WTC11 (cell line): ENCODE data around the gene GSG1L.

ENCODE experiments used
- ESRRA ChIP-seq: sonication (generic); formaldehyde crosslinking; IDR thresholded peaks from 2 replicates; pipeline ENCODE4 v1.8.1; 2022; ENCODE audit warnings: mild to moderate bottlenecking, missing genetic modification reagents, borderline replicate concordance
- ETV6 ChIP-seq: sonication (generic); formaldehyde crosslinking; IDR thresholded peaks from 2 replicates; pipeline ENCODE4 v1.8.1; 2022; ENCODE audit warnings: mild to moderate bottlenecking, missing genetic modification reagents
- NFE2L1 ChIP-seq: sonication (generic); formaldehyde crosslinking; IDR thresholded peaks from 2 replicates; pipeline ENCODE4 v1.8.1; 2023; ENCODE audit warnings: missing genetic modification reagents
- SOX15 ChIP-seq: fragments of 250-450 bp; sonication (Bioruptor Pico); IDR thresholded peaks from 2 replicates; pipeline ENCODE4 v1.9.0; 2021; ENCODE audit warnings: mild to moderate bottlenecking
- SP1 ChIP-seq: sonication (generic); formaldehyde crosslinking; conservative IDR thresholded peaks from 2 replicates; pipeline ENCODE4 v1.8.1; 2022; ENCODE audit warnings: missing genetic modification reagents
- ZNF423 ChIP-seq: fragments of 250-450 bp; sonication (Bioruptor Pico); IDR thresholded peaks from 2 replicates; pipeline ENCODE4 v2.1.2; 2022; ENCODE audit warnings: mild to moderate bottlenecking, moderate library complexity
- TF ChIP-seq, protein P1 (sequence below): fragments of 200-600 bp; IDR thresholded peaks from 2 replicates; pipeline ENCODE4 v1.8.0; 2022; ENCODE audit warnings: antibody characterized with exemption
- TF ChIP-seq, protein P2 (sequence below): sonication (generic); formaldehyde crosslinking; IDR thresholded peaks from 2 replicates; pipeline ENCODE4 v1.8.0; 2023; ENCODE audit warnings: missing genetic modification reagents

DNA sequence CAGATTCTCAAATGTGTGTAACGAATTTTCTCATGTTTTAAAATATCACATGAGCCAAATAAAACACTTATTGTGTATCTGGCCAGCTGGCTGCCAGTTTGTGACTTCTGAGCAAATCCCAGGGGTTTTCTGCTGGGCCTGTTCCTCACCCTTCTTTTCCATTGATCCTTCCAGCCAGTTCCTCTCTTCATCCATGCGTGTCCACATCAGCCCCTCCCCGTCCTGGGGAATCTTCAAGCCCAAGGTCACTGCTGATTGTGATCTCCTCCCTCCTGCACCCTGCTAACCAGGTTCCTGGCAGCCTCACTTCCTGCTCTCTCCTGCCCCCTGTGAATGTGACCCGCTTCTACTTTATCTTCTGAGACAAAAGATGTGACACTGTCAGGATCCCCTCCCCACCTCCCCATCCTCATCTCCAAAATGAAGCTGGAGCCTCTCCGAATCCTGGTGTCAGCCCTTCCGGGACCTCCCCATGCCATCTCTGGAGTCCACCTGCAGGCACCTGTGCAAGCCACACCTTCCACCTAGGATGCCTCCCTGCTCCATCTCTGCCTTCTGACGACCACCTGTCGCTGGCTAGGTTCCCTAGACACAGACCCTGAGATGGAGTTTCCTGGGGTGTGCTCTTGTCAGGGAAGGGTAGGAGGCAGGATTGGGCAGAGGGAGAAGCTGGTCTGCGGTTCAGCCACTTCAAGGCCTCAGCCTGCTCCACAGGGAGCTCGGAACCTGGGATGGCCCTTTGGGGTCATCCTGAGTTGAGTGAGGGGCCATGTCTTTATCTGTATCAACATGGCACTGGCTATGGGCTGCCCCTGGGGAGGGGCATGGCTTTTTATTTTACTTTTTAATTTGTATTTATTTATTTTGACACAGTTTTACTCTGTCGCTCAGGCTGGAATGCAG lies 308.5 kb downstream of the GSG1L start:
- TF ChIP-seq ESRRA (CRISPR knock-in tag), result no peak
- TF ChIP-seq ETV6 (CRISPR knock-in tag), result no peak
- TF ChIP-seq, protein P1, sequence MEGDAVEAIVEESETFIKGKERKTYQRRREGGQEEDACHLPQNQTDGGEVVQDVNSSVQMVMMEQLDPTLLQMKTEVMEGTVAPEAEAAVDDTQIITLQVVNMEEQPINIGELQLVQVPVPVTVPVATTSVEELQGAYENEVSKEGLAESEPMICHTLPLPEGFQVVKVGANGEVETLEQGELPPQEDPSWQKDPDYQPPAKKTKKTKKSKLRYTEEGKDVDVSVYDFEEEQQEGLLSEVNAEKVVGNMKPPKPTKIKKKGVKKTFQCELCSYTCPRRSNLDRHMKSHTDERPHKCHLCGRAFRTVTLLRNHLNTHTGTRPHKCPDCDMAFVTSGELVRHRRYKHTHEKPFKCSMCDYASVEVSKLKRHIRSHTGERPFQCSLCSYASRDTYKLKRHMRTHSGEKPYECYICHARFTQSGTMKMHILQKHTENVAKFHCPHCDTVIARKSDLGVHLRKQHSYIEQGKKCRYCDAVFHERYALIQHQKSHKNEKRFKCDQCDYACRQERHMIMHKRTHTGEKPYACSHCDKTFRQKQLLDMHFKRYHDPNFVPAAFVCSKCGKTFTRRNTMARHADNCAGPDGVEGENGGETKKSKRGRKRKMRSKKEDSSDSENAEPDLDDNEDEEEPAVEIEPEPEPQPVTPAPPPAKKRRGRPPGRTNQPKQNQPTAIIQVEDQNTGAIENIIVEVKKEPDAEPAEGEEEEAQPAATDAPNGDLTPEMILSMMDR, result no peak
- TF ChIP-seq SOX15, result no peak
- no peak for TF ChIP-seq ZNF423 (CRISPR knock-in tag)
- no peak for TF ChIP-seq SP1 (CRISPR knock-in tag)
- TF ChIP-seq NFE2L1, result no peak
- TF ChIP-seq, protein P2, sequence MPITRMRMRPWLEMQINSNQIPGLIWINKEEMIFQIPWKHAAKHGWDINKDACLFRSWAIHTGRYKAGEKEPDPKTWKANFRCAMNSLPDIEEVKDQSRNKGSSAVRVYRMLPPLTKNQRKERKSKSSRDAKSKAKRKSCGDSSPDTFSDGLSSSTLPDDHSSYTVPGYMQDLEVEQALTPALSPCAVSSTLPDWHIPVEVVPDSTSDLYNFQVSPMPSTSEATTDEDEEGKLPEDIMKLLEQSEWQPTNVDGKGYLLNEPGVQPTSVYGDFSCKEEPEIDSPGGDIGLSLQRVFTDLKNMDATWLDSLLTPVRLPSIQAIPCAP (CRISPR knock-in tag), result no peak
